Choroid plexus epithelial cell (primary cell): ENCODE results near the gene REEP1.

ENCODE experiments used
- DNase-seq: peaks from one replicate; pipeline ENCODE4 v3.0.0-alpha.2; 2010; ENCODE audit warnings: low read depth
- H3K4me3 ChIP-seq: 2 replicates; pipeline ENCODE4 v1.5.1; 2011; ENCODE audit warnings: low read depth, mild to moderate bottlenecking, control low read depth, low read length, moderate library complexity
- TF ChIP-seq, protein P1 (sequence below): conservative IDR thresholded peaks from 2 replicates; pipeline ENCODE4 v1.5.1; 2011; ENCODE audit warnings: low read depth, mild to moderate bottlenecking, control low read depth, inconsistent platforms, low read length, moderate library complexity

Gene REEP1

DNA sequence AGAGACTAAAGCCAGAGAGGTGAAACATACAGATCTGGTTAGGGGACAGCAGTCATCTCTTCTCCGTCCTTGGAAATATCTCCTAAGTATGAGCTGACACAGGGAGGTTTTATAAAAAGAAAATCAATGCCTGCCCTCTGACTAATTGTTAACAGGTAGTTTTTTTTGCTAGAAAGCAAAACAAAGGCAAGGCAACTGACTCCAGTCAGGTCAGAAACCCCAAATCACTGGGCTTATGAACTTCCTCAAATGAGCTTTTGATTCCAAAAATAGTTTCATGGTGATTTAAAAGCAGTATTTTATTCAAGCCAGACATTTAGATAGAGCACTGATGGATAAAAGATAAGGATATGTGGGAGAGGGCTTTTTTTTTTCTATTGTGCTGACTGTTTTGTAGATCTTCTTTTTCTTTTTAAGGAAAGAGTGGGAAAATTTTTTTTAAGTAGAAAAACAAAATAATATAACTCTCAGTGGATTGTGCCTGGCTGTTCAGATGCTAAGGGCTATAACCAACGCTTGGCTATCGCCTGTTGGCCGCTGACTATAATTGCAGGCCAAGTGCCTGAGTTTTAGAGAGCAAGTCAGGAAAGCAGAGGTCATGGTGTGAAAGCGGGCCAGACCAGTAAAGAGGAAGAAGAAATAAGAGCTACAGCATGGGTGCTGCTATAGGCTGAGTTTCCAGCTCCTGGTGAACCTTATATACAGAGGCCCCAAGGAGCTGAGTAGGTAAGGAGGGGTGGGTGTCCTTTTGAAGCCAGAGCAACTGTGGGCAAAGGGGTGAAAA, 93.3 kb downstream of the REEP1 start:
- TF ChIP-seq, protein P1, sequence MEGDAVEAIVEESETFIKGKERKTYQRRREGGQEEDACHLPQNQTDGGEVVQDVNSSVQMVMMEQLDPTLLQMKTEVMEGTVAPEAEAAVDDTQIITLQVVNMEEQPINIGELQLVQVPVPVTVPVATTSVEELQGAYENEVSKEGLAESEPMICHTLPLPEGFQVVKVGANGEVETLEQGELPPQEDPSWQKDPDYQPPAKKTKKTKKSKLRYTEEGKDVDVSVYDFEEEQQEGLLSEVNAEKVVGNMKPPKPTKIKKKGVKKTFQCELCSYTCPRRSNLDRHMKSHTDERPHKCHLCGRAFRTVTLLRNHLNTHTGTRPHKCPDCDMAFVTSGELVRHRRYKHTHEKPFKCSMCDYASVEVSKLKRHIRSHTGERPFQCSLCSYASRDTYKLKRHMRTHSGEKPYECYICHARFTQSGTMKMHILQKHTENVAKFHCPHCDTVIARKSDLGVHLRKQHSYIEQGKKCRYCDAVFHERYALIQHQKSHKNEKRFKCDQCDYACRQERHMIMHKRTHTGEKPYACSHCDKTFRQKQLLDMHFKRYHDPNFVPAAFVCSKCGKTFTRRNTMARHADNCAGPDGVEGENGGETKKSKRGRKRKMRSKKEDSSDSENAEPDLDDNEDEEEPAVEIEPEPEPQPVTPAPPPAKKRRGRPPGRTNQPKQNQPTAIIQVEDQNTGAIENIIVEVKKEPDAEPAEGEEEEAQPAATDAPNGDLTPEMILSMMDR = no peak
- no peak for DNase-seq

DNA sequence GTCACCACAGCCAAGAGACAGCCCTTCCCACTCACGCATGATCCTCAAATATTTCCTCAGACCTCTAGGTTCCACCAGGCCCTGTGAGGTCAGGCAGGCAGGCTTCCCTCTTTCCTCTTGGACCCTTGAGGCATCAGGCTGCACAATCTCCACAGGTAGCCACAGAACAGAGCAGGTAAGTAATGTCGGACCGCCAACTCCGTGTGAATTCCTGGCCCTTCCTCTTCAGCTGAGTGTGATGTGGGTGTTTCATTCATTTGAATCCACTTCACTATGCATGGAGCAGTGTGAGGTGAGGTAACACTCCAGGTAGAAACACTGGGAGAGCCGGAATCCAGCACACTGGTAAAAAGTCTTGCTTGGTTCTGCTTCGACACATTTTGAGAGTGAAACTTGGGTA, 94.2 kb downstream of the REEP1 start:
- H3K4me3 ChIP-seq = no peak overlapping the region
- TF ChIP-seq, protein P1 = no peak
- no peak for DNase-seq

More for the DNA sequence above, 93.3 kb downstream of the REEP1 start:
- no peak overlapping the region for H3K4me3 ChIP-seq

DNA sequence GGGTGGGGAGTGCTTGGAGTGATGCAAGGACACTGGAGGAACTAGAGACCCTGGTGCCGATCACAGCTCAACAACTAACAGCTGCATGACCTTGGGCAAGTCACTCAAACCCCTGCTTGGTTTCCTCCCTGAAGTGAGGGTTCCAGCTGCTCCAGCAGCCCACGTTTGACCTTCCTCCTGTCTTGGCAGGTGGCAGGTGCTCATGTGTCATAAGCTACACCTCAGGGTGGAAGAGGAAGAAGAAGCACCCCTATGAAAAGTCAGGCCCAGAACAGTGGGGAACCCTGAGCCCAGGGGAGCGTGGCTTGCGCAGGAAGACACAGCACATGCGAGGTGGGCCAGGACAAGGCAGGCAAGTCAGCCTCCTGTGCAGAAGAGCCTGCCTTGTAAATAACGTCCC, 95.8 kb downstream of the REEP1 start:
- no peak overlapping the region for H3K4me3 ChIP-seq
- no peak for DNase-seq
- TF ChIP-seq, protein P1 = no peak

DNA sequence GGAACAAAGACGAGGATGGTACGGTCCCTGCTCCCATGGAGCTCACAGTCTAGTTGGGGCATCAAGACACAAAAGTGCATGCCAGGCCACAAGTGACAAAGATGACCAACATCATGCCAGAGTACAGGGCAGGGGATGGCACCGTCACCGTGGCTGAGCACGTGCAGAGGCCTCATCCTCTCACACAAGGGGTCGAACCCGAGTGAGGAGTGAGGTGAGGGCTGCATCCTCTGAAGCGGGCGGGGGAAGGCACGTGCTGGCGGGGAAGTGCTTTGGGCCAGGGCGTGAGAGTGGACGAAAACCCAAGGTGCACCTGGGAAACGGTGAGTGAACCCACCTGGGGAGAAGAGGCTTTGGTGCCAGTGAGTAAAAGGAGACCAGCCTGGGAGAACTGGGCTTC, 97.2 kb downstream of the REEP1 start:
- TF ChIP-seq, protein P1 = no peak
- no peak for DNase-seq

DNA sequence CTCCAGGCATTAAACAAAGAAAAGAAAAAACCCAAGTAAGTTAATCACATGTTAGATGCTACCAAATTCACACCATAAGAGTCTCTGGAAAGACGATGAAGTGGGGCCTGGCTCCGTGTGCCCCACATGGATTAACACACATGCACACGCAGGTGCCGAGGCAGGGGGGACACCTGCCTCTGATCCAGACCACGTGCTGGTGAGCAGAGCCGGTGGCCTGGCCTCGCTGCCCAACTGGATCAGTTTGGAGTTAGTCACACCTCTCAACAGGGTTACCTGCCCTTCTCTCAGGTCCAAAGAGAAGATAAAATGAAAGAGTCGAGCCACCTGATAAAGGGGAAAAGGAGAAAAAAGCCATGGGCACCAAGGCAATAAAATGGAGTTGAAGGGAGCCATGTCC, 97.7 kb downstream of the REEP1 start:
- H3K4me3 ChIP-seq = no peak overlapping the region
- no peak for DNase-seq
- TF ChIP-seq, protein P1 = no peak

More for the DNA sequence above, 97.2 kb downstream of the REEP1 start:
- H3K4me3 ChIP-seq = no peak overlapping the region

DNA sequence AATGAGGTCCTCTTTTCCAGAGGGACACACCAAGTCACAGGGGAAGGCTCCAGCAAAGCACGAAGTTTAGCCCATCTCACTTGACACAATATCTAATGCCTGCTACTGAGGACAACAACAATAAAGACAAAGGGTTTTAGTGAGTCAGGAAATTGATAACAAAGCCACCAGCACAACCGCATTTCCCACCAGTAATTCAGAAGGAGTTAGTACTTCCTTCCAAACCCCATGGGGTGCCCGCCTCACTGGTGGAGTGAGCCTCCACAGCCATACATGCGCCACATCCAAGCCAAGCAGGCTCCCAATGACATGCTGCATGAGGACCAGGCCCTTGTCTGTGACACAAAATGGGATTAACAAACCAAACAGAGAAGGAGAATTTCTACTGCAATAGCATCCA, 98.1 kb downstream of the REEP1 start:
- TF ChIP-seq, protein P1 = no peak
- no peak overlapping the region for H3K4me3 ChIP-seq
- DNase-seq = no peak

DNA sequence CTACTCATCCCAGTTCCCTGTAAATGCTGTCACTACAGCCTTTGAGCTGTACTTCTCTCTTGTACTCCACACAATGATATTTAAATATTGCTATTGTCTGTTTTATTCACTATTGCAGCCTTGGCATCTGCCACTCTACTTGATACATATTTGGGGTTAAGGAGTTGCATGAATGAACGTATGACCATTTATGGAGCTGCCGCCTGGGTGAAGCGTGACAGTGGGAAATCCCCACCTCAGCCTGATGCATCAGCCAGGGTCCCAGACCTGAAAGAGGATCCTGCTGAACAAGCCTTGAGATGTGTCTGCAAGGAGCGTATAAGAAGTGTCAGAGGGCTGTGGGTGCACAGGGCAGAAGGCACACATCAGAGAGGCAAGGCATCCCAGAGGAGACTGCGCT, 99.1 kb downstream of the REEP1 start:
- TF ChIP-seq, protein P1 = no peak
- no peak overlapping the region for H3K4me3 ChIP-seq
- DNase-seq = no peak
